GM18907 (cell line): ENCODE measurements around the gene KMO.

ENCODE experiments used
- ATAC-seq: cut with Tn5 transposase; IDR thresholded peaks from one replicate; pipeline ENCODE4 v1.9.1; 2021; ENCODE audit warnings: mild to moderate bottlenecking, moderate library complexity; ENCODE audit not compliant: unreplicated experiment

KMO gene

GRCh38 chr1:241536304-241536703 lies 4.1 kb downstream of the KMO start:
- ATAC-seq: no peak

DNA sequence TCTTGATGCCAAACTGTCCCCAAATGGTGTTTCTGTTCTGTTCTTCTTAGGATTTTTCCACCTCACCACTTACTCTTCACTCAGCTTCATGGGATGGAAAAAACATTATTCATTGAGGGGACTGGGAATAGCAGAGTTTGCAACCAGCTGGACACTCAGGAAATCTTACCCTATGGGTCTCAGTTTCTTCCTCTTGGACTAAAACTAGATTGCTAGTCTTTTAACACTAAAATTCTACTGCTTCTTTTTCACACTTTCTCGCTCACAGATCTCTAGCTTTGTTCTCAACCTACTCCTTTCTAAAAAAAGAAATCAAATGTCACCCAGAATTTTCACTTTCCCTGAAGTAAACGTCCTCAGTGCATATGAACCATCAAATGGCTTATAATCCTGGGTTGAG lies 4.8 kb downstream of the KMO start:
- ATAC-seq: no peak

DNA sequence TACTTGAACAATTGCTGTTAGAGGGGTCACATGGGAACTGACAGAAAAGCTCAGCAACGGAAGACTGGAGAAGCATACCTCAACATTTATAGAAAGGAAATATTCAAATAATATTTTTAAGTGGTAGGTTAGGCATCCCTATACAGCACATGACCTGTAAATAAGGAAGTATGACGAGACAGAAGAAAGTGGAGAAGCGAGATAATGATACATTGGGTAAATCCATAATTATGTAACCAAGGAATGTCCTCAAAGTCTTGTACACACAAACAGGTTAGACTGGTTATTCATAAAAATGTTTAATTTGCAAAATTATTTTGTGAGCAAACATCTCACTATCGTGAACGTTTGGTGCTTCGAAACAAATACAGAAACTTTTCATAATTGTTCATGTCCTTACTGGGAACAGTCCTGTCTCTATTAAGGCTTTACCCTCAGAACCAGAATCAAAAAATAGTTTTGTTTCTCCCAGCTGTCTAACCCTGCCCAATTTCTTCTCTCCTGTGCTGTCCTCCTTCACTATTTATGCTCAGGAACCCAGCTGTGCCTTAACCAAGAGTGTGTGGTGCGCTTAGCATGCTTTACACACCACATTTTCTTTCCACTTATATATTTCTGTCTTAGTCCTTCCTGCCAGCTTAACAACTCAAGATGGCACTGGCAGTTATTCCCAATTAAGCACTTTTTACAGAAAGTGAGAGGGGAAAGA lies 10.2 kb downstream of the KMO start:
- no peak for ATAC-seq

DNA sequence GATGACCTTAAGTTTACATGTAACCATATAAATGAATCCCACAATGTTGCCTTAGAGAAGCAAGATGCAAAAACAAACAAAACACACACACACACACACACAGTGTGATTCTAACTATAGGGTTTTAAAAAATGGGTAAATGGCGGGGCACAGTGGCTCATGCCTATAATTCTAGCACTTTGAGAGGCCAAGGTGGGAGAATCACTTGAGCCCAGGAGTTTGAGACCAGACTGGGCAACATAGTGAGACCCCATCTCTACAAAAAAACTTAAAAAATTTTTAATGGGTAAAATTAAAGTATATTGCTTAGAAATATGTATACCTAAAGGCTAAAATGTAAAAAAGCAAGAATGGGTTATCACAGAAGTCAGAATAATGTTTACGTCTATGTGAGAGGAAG lies 15.8 kb downstream of the KMO start:
- ATAC-seq: no peak

GRCh38 chr1:241550318-241550717 lies 18.1 kb downstream of the KMO start:
- no peak for ATAC-seq

GRCh38 chr1:241551759-241552638 lies 19.8 kb downstream of the KMO start:
- peak; percentile 85 for ATAC-seq

DNA sequence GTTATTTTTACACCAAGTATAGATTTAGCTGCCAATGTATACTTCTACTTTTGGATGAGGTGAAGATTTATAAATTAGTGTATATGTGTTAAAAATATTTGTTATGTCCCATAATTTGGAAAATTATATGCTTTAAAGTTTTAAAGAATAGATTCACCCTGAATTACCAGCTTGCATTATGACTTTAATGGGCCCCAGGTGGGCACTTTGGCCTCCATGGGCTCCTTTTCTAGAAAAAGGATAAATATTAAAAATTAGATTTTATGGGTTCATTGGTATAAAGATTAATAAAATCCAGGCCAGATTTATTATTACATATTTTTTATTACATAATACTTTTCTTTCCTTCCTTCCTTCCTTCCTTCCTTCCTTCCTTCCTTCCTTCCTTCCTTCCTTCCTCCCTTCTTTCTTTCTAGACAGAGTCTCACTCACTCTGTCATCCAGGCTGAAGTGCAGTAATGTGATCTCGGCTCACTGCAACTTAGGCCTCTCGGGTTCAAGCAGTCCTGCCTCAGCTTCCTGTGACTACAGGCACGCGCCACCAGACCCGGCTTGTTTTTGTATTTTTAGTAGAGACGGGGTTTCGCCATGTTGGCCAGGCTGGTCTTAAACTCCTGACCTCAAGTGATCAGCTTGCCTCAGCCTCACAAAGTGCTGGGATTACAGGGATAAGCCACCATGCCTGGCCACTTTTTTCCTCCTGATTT lies 21.9 kb downstream of the KMO start:
- ATAC-seq: no peak

DNA sequence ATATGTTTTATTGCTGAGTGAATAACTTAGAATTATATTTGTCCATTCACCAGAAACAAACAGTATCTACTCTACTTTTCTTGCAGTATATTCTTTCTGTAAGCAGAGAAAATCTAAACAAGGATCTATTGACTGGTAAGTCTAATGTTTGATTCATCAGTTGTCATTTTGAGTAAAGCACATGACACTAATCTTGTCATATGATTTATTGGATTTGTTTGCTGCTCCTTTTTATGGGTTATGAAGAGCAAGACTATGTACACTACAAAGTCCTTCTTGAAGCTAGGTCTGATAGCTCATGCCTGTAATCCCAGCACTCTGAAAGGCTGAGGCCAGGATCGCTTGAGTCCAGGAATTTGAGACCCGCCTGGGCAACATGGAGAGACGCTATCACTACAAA lies 23.3 kb downstream of the KMO start:
- ATAC-seq: no peak

DNA sequence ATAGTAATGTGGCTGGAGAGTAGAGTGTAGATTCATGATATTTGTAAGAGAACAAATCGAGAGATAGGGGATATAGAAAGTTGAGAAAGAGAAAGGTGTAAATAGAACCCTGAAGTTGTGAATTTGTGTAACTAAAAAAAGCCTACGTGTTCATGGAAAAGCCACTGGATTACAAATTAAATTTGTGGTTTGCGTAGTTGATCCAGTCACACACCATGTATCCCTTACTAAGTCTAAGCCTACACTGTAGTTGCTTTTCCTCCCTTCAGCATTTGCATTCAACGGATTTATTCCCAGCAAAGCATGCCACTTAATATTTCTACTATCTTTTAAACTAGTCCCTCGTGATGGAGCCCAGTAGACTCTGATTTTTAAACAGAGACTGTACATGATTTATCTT lies 24.9 kb downstream of the KMO start:
- no peak for ATAC-seq

GRCh38 chr1:241557551-241558193 lies 25.5 kb downstream of the KMO start:
- no peak for ATAC-seq

DNA sequence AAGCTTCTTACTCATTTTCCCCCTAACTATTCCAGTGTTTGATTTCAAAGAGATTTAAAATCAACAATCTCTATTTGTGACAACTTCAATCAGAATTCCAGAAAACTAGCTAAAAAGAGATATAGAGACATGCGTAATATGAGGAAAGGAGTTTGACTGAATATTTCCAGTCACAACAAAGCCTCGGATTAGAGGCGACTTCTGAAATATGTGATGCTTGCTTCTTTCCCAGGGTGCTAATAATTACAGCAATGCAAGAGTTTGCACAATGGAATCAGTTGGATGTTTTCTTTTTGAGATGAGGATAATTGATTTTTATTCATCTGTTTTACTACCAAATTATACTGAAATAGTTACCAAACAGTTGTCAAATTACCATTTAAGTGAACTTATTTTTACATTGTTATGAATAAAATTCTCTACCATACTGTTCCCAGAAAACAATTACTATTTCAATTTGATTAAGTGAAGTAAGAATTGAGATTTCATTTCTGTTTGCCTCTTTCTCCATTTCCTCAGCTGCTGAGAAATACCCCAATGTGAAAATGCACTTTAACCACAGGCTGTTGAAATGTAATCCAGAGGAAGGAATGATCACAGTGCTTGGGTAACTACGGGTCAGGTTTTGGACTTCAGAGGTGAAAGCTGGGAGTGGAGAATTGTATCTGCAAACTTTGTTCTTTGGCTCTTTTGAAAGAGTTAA lies 28.1 kb downstream of the KMO start:
- no peak for ATAC-seq

GRCh38 chr1:241560849-241561187 lies 28.6 kb downstream of the KMO start:
- ATAC-seq: no peak

- ATAC-seq: no peak
Measured at GRCh38 chr1:241569848-241570247, 37.7 kb downstream of the KMO start.

DNA sequence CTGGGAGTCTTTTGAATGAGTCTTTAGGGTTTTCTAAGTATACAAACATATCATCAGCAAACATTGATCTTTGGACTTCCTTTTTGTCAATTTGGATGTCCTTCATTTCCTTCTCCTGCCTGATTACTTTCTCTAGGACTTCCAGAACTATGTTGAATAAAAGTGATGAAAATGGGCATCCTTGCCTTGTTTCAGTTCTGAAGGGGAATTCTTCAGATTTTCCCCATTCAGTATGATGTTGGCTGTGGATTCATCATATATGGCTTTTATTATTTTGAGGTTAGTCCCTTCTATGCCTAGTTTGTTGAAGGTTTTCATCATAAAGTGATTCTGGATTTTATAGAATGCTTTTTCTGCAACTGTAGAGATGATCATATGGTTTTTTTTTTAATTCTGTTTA lies 42.0 kb downstream of the KMO start:
- no peak for ATAC-seq

GRCh38 chr1:241579434-241579833 lies 47.3 kb downstream of the KMO start:
- no peak for ATAC-seq

DNA sequence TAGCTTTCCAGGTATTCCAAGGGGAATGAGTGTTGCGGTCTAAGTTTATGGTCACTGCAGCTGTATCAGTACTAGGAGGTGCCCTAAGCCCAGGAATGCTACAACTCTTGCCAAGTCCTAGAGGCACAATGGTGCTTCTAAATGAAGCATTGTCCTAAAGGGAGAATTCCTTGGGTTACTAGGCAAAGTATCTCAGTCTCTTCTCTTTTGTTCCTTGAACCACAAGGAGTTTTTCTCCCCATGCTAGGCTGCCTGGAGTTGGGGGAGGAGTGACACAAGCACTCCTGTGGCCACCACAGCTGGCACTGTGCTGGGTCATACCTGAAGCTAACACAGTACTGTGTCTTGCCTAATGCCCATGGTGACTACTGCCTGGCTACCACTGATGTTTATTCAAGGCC lies 50.7 kb downstream of the KMO start:
- no peak for ATAC-seq

DNA sequence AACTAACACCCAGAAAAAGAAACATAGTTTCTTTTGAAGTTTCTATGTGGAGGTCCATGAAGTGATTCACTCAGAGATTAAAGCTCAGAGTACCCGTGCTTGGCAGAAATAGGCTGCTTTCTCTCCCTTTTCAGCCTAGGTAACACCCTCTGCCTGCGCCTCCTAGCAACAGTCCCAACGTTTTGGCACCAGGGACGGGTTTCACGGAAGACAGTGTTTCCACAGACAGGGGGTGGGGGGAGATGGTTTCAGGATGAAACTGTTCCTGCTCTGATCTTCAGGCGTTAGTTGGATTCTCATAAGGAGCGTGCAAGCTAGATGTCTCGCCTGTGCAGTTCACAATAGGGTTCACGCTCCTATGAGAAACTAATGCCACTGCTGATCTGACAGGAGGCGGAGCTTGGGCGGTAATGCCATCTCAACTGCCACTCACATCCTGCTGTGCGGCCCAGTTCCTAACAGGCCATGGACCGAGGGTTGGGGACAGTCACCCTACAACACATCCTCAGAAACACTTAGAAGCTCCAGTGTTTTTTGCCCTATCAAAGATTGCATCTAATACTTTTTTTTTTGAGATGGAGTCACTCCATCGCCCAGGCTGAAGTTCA lies 54.8 kb downstream of the KMO start:
- ATAC-seq: no peak

DNA sequence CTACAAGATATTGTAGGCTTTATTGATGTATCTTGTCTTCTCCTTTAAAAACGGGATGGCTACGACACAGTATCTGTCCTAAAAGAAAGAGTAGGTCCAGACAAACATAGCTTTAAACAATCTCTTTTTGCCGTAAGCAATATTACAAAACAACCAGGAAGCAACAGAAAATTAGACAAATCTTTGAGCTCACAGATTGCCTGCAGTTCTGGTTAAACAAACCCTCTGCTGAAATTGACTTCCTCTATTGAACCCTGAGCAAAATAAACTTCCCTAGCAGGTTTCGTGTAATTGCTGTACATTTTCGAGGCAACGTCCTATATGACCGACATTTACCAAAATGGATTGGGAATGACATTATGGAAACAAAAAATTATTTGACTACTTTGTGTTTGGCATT lies 57.3 kb downstream of the KMO start:
- ATAC-seq: no peak

- no peak for ATAC-seq
Measured at GRCh38 chr1:241590719-241591118, 58.5 kb downstream of the KMO start.

DNA sequence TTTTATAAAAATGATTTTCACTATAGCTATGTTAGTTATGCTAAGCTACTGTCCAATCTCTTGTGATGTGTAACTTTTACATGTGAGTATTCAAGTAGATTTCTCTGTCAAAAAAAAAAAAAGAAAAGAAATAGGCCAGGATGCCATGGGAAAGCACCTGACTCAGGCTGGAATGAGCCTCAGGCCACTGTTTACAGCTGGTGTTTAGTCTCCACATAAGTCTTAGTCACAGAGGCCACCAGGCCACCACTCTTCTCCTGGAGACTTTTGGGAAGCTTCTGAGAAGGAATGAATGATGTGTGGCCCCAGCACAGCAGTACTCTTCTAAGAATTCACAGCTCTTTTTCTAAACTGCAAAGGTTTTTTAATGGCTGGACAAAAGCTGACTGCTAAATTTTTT lies 59.1 kb downstream of the KMO start:
- ATAC-seq: no peak
